Measurements from ENCODE around the gene ARHGEF1.

Gene ARHGEF1

GRCh38 chr19:41882568-41883462, at the start of gene ARHGEF1:
Gene ARHGEF1, plus strand, starts transcription at chr19:41883184. Its CDS starts 4,899 bp downstream, at chr19:41888083.
- DNase-seq (ENCODE audit: low read depth): peak; percentile 67

- no peak for DNase-seq (ENCODE audit: low read depth)
Measured at GRCh38 chr19:41837981-41838708, 44.8 kb upstream of the ARHGEF1 start.

GRCh38 chr19:41839211-41839610, 43.8 kb upstream of the ARHGEF1 start:
- no peak for DNase-seq (ENCODE audit: low read depth)

- DNase-seq (ENCODE audit: low read depth): no peak
Measured at GRCh38 chr19:41843371-41843770, 39.6 kb upstream of the ARHGEF1 start.

GRCh38 chr19:41844601-41845000, 38.4 kb upstream of the ARHGEF1 start, which contains the start of gene LYPD4:
Gene LYPD4, minus strand, starts transcription at chr19:41844683. Its CDS starts 5,398 bp downstream, at chr19:41839285.
- no peak for DNase-seq (ENCODE audit: low read depth)

- no peak for DNase-seq (ENCODE audit: low read depth)
Measured at GRCh38 chr19:41845001-41845050, 38.2 kb upstream of the ARHGEF1 start, which contains the start of gene DMRTC2. Gene DMRTC2, plus strand, starts transcription at chr19:41845042. Its CDS starts 2,387 bp downstream, at chr19:41847429.

GRCh38 chr19:41845051-41845590, 37.9 kb upstream of the ARHGEF1 start:
- DNase-seq (ENCODE audit: low read depth): no peak

- no peak for DNase-seq (ENCODE audit: low read depth)
Measured at GRCh38 chr19:41847351-41848105, 35.5 kb upstream of the ARHGEF1 start.

- no peak for DNase-seq (ENCODE audit: low read depth)
Measured at GRCh38 chr19:41848666-41849065, 34.3 kb upstream of the ARHGEF1 start.

GRCh38 chr19:41849067-41849466, 33.9 kb upstream of the ARHGEF1 start:
- no peak for DNase-seq (ENCODE audit: low read depth)

- no peak for DNase-seq (ENCODE audit: low read depth)
Measured at GRCh38 chr19:41850381-41850780, 32.6 kb upstream of the ARHGEF1 start.

GRCh38 chr19:41851456-41851855, 31.5 kb upstream of the ARHGEF1 start:
- no peak for DNase-seq (ENCODE audit: low read depth)

- no peak for DNase-seq (ENCODE audit: low read depth)
Measured at GRCh38 chr19:41853344-41853743, 29.6 kb upstream of the ARHGEF1 start.

- DNase-seq (ENCODE audit: low read depth): no peak
Measured at GRCh38 chr19:41853768-41854167, 29.2 kb upstream of the ARHGEF1 start.

GRCh38 chr19:41859213-41859617, 23.8 kb upstream of the ARHGEF1 start:
- DNase-seq (ENCODE audit: low read depth): no peak

GRCh38 chr19:41859618-41860418, 23.2 kb upstream of the ARHGEF1 start, which contains the start of gene RPS19:
Gene RPS19, plus strand, starts transcription at chr19:41860255. Its CDS starts 520 bp downstream, at chr19:41860775.
- peak; percentile 96 for DNase-seq (ENCODE audit: low read depth)

- peak; percentile 20 for DNase-seq (ENCODE audit: low read depth)
Measured at GRCh38 chr19:41860419-41861115, 22.4 kb upstream of the ARHGEF1 start.

GRCh38 chr19:41861116-41861768, 21.7 kb upstream of the ARHGEF1 start:
- no peak for DNase-seq (ENCODE audit: low read depth)

- no peak for DNase-seq (ENCODE audit: low read depth)
Measured at GRCh38 chr19:41861846-41862245, 21.1 kb upstream of the ARHGEF1 start.

- DNase-seq (ENCODE audit: low read depth): no peak
Measured at GRCh38 chr19:41862445-41862986, 20.5 kb upstream of the ARHGEF1 start.
